Nephron (organoid): ENCODE results near the gene SYT7.

Experiments
- H3K27ac Mint-ChIP-seq, 3 experiments: 2 replicates each; pipeline ENCODE4 v1.8.0; 2020; ENCODE audit warnings: mixed read lengths in 3 of 3, mild to moderate bottlenecking in 2 of 3, moderate library complexity in 1 of 3
- H3K27me3 Mint-ChIP-seq: 2 replicates; pipeline ENCODE4 v1.8.0; 2021; ENCODE audit warnings: low read depth, mild to moderate bottlenecking, moderate library complexity, mixed read lengths
- H3K36me3 Mint-ChIP-seq: 2 replicates; pipeline ENCODE4 v1.8.0; 2020; ENCODE audit warnings: low read depth, mixed read lengths
- H3K4me1 Mint-ChIP-seq: 2 replicates; pipeline ENCODE4 v1.8.0; 2020; ENCODE audit warnings: mixed read lengths
- H3K4me3 Mint-ChIP-seq, 3 experiments: 2 replicates each; pipeline ENCODE4 v1.8.0; 2020; ENCODE audit warnings: mild to moderate bottlenecking in 3 of 3, mixed read lengths in 3 of 3, moderate library complexity in 2 of 3
- H3K9me3 Mint-ChIP-seq: 2 replicates; pipeline ENCODE4 v1.8.0; 2020; ENCODE audit warnings: mixed read lengths
- CTCF ChIP-seq, 3 experiments: fragments of 200-600 bp; sonication (generic); IDR thresholded peaks; one replicate each; pipeline ENCODE4 v1.5.0; 2021; ENCODE audit warnings: antibody characterized with exemption in 3 of 3; ENCODE audit not compliant: unreplicated experiment in 3 of 3

SYT7 gene

DNA sequence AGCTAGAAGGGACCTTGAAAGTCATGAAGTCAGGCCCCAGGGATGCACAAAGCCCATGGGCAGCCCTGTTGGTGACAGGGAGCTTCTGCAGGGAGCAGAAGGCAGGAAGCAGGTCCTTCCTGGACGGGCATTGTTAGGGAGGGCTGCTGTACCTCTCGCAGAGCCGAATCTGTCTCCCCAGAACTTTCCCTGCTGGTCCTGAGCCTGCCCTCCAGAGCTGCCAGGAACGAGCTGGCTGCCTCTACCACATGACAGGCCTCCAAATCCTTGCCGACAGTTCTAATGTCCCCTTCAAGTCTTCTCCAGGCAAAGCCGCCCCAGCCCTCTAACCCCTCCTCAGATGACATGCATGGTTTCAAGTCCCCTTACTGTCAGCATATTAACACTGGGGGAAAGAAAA, 20.1 kb downstream of the SYT7 start:
- Mint-ChIP-seq H3K4me1 (peaks cover 11% of the 10 kb centered on the region), H3K27ac (no peak overlapping the region)
- TF ChIP-seq CTCF (IDR thresholded peaks at IDR 0.05; ENCODE audit: unreplicated experiment in 3 of 3): no peak

DNA sequence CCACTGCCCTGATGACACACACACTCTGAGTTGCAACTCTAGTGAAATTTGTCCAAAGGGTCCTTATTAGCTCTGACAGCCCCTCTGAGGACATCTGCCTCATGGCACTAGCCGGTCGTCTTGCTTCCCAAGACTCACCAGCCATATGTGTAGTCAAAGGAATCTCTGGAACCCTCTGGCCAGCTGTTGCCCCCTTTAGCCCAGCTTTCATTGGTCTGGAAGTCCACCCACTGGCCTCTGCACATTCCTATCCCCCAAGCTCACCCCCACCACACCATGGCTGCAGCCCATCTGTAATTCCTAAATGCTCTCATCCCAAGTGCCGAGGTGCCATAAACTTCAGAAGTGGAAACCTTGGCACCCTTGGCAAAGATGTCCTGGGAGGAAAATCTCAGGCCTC, 24.3 kb downstream of the SYT7 start:
- H3K27me3 Mint-ChIP-seq: peaks cover 82% of the 10 kb centered on the region

More for the DNA sequence above, 20.1 kb downstream of the SYT7 start:
- peaks cover 75% of the 10 kb centered on the region for H3K27me3 Mint-ChIP-seq
- H3K4me3 Mint-ChIP-seq: no peak overlapping the region
- H3K9me3 Mint-ChIP-seq: no peaks in the 10 kb centered on the region
- no peaks in the 10 kb centered on the region for H3K36me3 Mint-ChIP-seq

DNA sequence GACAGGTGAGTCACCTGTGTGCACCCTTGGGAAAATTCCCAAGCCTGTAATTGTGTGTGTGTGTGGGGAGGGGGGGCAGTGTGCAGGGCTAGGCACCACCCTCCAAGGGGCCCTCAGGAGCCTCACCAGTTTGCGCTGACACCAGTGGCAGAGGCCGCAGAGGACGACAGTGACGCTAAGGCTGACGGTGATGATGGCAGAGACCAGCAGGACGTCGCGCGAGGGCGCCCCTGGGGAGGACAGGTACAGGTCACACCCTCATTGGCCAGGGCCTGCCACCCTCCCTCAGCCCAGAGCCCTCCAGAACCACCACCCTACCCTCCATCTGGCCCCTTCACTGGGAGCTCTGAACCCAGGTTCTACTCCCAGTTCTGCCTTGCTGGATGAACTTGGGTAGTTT, 24.9 kb downstream of the SYT7 start:
- Mint-ChIP-seq H3K36me3 (no peaks in the 10 kb centered on the region), H3K4me1 (peaks cover 40% of the 10 kb centered on the region), H3K9me3 (no peaks in the 10 kb centered on the region), H3K27me3 (peaks cover 79% of the 10 kb centered on the region), H3K4me3 (no peak overlapping the region), H3K27ac (no peak overlapping the region)
- no peak for TF ChIP-seq CTCF (IDR thresholded peaks at IDR 0.05; ENCODE audit: unreplicated experiment in 3 of 3)

More for the DNA sequence above, 24.3 kb downstream of the SYT7 start:
- Mint-ChIP-seq H3K9me3 (no peaks in the 10 kb centered on the region), H3K27ac (no peak overlapping the region), H3K4me1 (peaks cover 40% of the 10 kb centered on the region), H3K36me3 (no peaks in the 10 kb centered on the region), H3K4me3 (peak overlapping the region; percentile 35 to 66 (median 58))
- no peak for TF ChIP-seq CTCF (IDR thresholded peaks at IDR 0.05; ENCODE audit: unreplicated experiment in 3 of 3)

GRCh38 chr11:61555051-61555969, 25.6 kb downstream of the SYT7 start:
- no peak overlapping the region for H3K27ac Mint-ChIP-seq
- peaks cover 72% of the 10 kb centered on the region for H3K27me3 Mint-ChIP-seq
- peak overlapping the region; percentile 54 to 58 (median 56) for H3K4me3 Mint-ChIP-seq
- no peaks in the 10 kb centered on the region for H3K36me3 Mint-ChIP-seq
- peak; percentile 29 to 45 (median 34) for TF ChIP-seq CTCF (IDR thresholded peaks at IDR 0.05; ENCODE audit: unreplicated experiment in 3 of 3)
- H3K9me3 Mint-ChIP-seq: no peaks in the 10 kb centered on the region
- peaks cover 40% of the 10 kb centered on the region for H3K4me1 Mint-ChIP-seq

- TF ChIP-seq CTCF (IDR thresholded peaks at IDR 0.05; ENCODE audit: unreplicated experiment in 3 of 3): no peak
- Mint-ChIP-seq H3K4me3 (peak overlapping the region; percentile 22 to 57 (median 22)), H3K27ac (peak overlapping the region in 1 of 3 experiments; percentile 11)
Measured at GRCh38 chr11:61554172-61554988, 26.5 kb downstream of the SYT7 start.

More at GRCh38 chr11:61554172-61554988, 26.5 kb downstream of the SYT7 start:
- no peaks in the 10 kb centered on the region for H3K36me3 Mint-ChIP-seq
- peaks cover 41% of the 10 kb centered on the region for H3K4me1 Mint-ChIP-seq
- H3K9me3 Mint-ChIP-seq: no peaks in the 10 kb centered on the region
- peaks cover 67% of the 10 kb centered on the region for H3K27me3 Mint-ChIP-seq
